GM18870 (cell line): ENCODE data around the gene SEC31A.
"Not testable (repeated sequence)": the region's sequence is repeated elsewhere in the genome, so short reads cannot be mapped to it uniquely, and the experiment has no call there.

Source experiments
- ATAC-seq: cut with Tn5 transposase; IDR thresholded peaks from one replicate; pipeline ENCODE4 v1.9.1; 2021; ENCODE audit warnings: moderate library complexity; ENCODE audit not compliant: unreplicated experiment

The SEC31A gene

GRCh38 chr4:82839624-82840023 is 51.3 kb downstream of the SEC31A start:
- ATAC-seq = no peak

- no peak for ATAC-seq
Observed at GRCh38 chr4:82833696-82834313, 57.1 kb downstream of the SEC31A start.

DNA sequence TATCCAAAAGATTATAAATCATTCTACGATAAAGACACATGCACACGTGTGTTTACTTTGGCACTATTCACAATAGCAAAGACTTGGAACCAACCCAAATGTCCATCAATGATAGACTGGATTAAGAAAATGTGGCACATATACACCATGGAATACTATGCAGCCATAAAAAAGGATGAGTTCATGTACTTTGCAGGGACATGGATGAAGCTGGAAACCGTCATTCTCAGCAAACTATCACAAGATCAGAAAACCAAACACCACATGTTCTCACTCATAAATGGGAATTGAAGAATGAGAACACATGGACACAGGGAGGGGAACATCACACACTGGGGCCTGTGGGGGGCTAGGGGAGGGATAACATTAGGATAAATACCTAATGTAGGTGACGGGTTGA is 57.9 kb downstream of the SEC31A start:
- not testable (repeated sequence) for ATAC-seq

- ATAC-seq = no peak
Observed at GRCh38 chr4:82825425-82825824, 65.5 kb downstream of the SEC31A start.

DNA sequence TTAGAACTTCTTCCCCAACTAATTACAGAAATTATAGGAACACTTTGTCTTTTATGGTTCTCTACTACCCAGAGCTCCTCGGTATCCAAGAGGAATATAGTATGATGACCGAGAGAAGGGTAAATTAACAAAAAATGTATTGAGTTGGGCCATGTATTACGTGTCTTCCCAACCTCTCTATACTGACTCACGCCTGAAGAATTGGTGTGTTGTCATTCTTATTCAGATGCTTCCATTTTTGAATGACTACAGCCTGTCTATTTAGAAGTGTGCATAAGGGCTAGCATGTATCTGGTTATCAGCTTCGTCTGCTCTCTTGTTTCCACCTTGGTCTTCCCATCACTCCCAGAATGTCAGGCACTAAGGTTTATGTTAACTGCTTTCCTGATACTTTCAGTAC is 67.9 kb downstream of the SEC31A start:
- no peak for ATAC-seq

- ATAC-seq = no peak
Observed at GRCh38 chr4:82820689-82821088, 70.3 kb downstream of the SEC31A start.

DNA sequence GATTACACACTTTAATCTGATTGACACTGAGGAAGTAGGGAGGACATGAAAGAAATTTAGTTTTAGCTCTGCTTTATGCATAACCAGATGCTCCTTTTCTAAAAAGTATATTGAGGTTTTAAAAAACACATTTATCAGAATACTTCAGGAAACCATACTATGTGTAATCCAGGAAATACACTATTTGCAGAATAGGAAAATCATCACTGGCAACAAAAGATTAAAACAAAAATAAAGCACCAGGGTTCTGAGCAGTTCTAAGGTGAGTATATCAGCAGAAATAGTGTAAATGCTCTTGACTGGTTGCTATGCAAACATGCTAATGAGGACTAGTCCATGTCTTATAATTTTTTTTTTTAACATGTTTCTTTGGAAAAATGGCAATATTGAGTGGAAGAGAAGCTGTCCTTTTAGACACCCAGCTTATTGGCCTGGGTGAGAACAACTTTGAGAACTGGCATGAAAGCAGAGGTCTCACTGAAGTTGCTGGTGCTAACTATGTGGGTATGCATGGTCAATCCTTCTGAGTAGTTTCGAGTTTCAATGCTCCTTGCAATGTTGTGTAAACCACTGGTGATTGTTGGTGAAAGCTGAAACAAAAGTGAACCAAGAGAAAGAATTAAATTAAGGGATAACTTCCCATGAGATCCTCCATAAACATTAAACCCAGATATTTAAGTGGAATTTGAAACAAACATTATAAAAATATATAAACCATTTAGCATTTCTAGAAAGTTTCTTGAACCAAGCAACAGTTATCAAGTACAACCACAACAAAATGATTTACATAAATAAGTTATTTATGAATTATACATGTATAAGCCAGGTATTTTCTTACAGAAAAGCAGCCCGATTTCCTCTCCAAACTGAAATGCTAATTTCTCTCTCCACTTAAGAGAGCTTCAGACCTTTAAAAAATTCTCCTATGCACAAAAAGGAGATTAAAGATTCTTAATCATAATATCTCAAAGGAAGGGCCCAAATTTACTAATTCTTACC is 72.0 kb downstream of the SEC31A start:
- ATAC-seq = no peak

- ATAC-seq = not testable (repeated sequence)
Observed at GRCh38 chr4:82816874-82817273, 74.1 kb downstream of the SEC31A start.

- no peak for ATAC-seq
Observed at GRCh38 chr4:82814034-82814433, 76.9 kb downstream of the SEC31A start.

GRCh38 chr4:82811838-82812341 is 79.1 kb downstream of the SEC31A start:
- no peak for ATAC-seq

GRCh38 chr4:82811392-82811791 is 79.6 kb downstream of the SEC31A start:
- no peak for ATAC-seq

- ATAC-seq = no peak
Observed at GRCh38 chr4:82810176-82810575, 80.8 kb downstream of the SEC31A start.

DNA sequence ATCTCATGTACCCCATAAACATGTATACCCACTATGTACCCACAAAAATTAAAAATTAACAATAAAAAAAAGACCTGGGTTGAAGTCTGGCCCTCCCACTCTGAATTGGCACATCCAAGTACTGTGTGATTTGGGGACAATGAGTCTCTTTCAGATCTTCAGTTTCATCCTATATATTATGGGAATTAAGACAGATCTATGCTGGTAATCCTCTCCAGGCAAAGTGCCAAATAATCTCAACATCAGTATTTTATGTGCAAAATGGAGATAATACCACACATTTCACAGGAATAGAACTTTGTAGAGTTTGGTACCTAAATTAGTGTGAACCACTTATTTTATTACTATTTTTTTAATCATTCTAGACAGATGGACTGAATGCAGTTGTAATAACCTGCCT is 81.3 kb downstream of the SEC31A start:
- no peak for ATAC-seq

DNA sequence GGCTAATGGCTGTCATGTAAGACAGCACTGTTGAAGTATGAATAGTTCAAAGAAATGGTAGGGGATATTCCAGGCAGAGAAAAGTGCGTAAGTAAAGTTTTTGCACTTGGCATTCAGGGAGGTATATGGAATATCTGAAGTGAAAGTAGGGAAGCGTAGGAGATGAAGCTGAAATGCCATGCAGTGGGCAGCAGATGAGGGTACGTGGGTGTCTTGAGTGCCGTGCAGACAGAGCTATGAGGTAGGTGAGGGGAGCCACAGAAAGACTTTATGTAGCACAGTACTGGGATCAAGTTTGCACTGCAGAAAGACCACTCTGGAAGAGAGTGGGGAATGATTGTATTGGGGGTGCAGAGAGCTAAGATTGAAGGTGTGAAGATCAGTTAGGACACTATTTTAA is 87.2 kb downstream of the SEC31A start:
- no peak for ATAC-seq

DNA sequence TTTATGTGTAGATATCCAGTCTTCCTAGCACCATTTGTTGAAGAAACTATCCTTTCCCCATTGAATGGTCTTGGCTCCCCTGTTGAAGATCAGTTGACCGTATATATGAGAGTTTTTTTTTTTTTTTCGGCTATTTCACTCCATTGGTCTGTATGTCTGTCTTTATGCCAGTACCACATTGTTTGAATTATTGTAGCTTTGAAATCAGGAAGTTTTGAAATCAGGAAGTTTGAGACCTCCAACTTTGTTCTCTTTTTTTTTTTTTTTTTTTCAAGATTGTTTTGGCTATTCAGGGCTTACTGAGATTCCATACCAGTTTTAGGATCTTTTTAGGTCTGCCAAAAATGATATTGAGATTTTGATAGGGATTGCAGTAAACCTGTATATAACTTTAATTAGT is 88.0 kb downstream of the SEC31A start:
- ATAC-seq = no peak

- no peak for ATAC-seq
Observed at GRCh38 chr4:82801910-82802521, 88.9 kb downstream of the SEC31A start.

GRCh38 chr4:82799006-82799881 is 91.7 kb downstream of the SEC31A start:
- no peak for ATAC-seq

DNA sequence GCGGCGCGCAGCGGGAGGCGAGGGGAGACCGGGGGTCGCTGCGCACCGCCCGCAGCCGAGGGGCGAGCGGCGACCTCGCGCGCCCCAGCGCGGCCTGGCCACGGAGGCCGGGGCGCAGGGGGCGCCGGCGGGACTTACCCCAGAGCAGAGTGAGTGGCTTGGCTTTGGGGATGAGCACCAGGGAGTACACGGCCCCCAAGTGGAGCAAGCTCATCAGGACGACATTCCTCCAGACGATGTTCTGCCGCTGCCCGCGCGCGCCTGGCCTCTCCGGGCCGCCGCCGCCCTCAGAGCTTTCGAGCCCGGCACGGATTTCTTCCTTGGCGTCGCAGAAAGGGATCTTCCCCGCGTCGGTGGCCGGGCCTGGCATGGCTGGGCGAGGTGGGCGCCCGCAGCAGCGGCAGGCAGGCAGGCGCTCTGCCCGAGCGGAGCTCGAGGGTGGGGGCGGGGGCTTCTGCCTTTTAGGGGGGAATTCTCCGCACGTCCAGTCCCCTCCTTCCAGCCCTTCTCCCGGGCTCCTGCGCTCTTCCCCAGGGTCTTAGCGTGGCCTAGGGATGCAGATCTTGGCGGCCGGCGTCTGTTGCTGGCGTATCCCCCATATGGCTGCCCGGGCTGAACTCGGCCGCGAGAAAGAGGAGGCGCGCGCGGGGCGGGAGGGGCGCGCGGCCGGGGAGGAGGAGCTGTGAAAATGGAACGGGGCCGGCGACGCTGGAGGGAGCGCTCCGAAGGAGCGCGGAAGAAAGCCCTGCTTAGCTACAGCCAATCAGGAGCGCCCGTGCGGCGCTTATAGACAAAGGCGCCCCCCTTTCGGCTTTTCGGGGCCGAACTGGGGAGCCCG is 92.6 kb downstream of the SEC31A start, which contains the start of gene SCD5:
Gene SCD5, minus strand, starts transcription at position 629 of the 838 bp plus-strand sequence. Its CDS starts 259 bp downstream, at position 370.
- ATAC-seq = peak; percentile 62

DNA sequence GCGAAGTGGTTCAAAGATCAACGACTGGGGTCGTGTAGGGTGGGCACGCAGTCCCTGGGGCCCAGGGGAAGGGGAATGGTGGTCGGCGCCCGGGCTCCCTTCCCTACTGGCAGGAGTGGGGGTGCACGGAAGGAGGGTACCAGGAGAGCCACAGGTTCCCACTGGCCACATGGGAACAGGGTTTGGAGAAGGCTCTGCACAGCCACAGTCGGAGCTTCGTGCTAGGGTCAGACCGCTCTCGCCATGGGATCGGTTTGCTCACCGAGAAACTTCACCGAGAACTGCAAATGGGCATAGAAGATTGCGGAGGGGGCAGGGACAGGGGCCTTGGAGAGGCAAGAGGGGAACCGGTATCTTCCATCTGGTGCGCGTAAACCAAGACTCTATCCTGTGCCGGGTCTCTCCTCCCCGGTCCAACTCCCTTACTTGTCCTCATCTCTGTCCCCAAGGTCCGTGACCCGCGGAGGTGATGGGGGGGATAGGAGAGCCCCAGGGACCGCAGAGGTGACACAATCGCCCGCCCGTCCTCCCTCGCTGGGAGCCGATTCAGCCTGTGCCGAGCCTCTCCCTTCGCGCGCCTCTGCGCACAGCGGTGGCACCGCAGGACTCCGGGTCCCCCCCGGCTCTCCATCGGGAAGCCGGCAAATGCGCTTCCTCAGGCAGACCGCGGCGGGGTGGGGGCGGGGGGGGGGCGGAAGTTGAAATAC is 93.4 kb downstream of the SEC31A start:
- no peak for ATAC-seq
